SH-SY5Y (cell line): ENCODE measurements around the gene PMEPA1.

ENCODE experiments used
- GATA2 ChIP-seq: IDR thresholded peaks from 2 replicates; pipeline ENCODE4 v1.6.1; 2011; ENCODE audit warnings: mild to moderate bottlenecking, low read depth, low read length
- GATA3 ChIP-seq: IDR thresholded peaks from 2 replicates; pipeline ENCODE4 v1.6.1; 2011; ENCODE audit warnings: low read depth, mild to moderate bottlenecking, low read length, moderate library complexity

DNA sequence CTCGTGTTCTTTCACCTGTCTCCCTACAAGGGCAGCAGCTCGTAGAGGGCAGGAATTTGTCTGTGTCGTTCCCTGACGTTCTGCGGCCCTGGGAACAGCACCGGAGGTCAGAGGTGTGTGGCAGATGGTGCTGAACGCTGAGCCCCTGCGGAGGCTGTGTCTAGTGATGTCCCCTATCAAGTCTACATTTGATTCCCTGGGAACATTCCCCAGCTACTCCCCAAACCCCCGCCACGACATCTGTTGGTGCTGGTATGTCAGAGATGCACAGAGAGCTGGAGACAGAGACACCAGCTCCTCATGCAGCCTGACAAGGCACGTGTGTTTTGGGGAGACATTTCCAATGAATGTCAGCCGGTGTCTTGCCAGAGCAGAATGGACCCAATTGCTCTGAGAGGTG is 7.7 kb downstream of the PMEPA1 start:
- TF ChIP-seq GATA3: no peak
- TF ChIP-seq GATA2: no peak
